GM13977 (cell line): ENCODE data around the gene BMPR2.

Experiments
- DNase-seq: peaks from one replicate; pipeline ENCODE4 v3.0.0; 2012; ENCODE audit warnings: low spot score
- CTCF ChIP-seq: IDR thresholded peaks from 2 replicates; pipeline ENCODE4 v1.5.1; 2012; ENCODE audit warnings: mild to moderate bottlenecking, control low read depth; ENCODE audit not compliant: insufficient read depth; ENCODE audit errors: extremely low read depth, missing control alignments
- in situ Hi-C: fragments of 300-500 bp; cut with MboI; formaldehyde crosslinking; loops from one replicate; pipeline ENCODE4 v1.12.0; 2022; ENCODE audit warnings: low sequenced_read_pairs, low pct_unique_long_range_greater_than_20kb, mixed read lengths, inconsistent platforms; ENCODE audit not compliant: unreplicated experiment

Gene BMPR2

GRCh38 chr2:202460119-202460518, 84.0 kb downstream of the BMPR2 start:
- TF ChIP-seq CTCF, result no peak
- in situ Hi-C loops, result no loop called here
- no peak for DNase-seq

GRCh38 chr2:202479090-202479489, 103.0 kb downstream of the BMPR2 start:
- no peak for TF ChIP-seq CTCF
- no peak for DNase-seq
- in situ Hi-C loops, result no loop called here

GRCh38 chr2:202479610-202480009, 103.5 kb downstream of the BMPR2 start:
- TF ChIP-seq CTCF, result no peak
- in situ Hi-C loops, result no loop called here

GRCh38 chr2:202486351-202486750, 110.2 kb downstream of the BMPR2 start:
- DNase-seq, result no peak
- no peak for TF ChIP-seq CTCF

More at GRCh38 chr2:202479610-202480009, 103.5 kb downstream of the BMPR2 start:
- peak; percentile 40 for DNase-seq

GRCh38 chr2:202488671-202489070, 112.5 kb downstream of the BMPR2 start:
- no peak for TF ChIP-seq CTCF
- in situ Hi-C loops, result no loop called here
- no peak for DNase-seq

More at GRCh38 chr2:202486351-202486750, 110.2 kb downstream of the BMPR2 start:
- in situ Hi-C loops, result no loop called here

GRCh38 chr2:202490479-202490878, 114.4 kb downstream of the BMPR2 start:
- TF ChIP-seq CTCF, result no peak
- in situ Hi-C loops, result no loop called here

GRCh38 chr2:202491514-202491913, 115.4 kb downstream of the BMPR2 start:
- TF ChIP-seq CTCF, result no peak
- DNase-seq, result no peak
- in situ Hi-C loops, result no loop called here

More at GRCh38 chr2:202490479-202490878, 114.4 kb downstream of the BMPR2 start:
- DNase-seq, result no peak
